Ishikawa (cell line): ENCODE results near the gene P2RX1.

Source experiments
- CEBPB ChIP-seq: IDR thresholded peaks from 2 replicates; pipeline ENCODE4 v1.6.1; 2012
- CREB1 ChIP-seq: IDR thresholded peaks from 2 replicates; pipeline ENCODE4 v1.6.1; 2012; ENCODE audit warnings: low read depth
- EGR1 ChIP-seq: IDR thresholded peaks from 2 replicates; pipeline ENCODE4 v1.6.1; 2012
- EP300 ChIP-seq: IDR thresholded peaks from 2 replicates; pipeline ENCODE4 v1.6.1; 2012; ENCODE audit warnings: borderline replicate concordance
- FOXM1 ChIP-seq: IDR thresholded peaks from 2 replicates; pipeline ENCODE4 v1.6.1; 2012; ENCODE audit warnings: low read depth, borderline replicate concordance
- MAX ChIP-seq: IDR thresholded peaks from 2 replicates; pipeline ENCODE4 v1.6.1; 2012
- NFIC ChIP-seq: IDR thresholded peaks from 2 replicates; pipeline ENCODE4 v1.6.1; 2012
- RAD21 ChIP-seq: IDR thresholded peaks from 2 replicates; pipeline ENCODE4 v1.6.1; 2012; ENCODE audit warnings: low read depth
- REST ChIP-seq: IDR thresholded peaks from 2 replicates; pipeline ENCODE4 v1.6.1; 2012; ENCODE audit warnings: low read depth, mild to moderate bottlenecking
- TAF1 ChIP-seq: IDR thresholded peaks from 2 replicates; pipeline ENCODE4 v1.6.1; 2012; ENCODE audit warnings: low read depth, mild to moderate bottlenecking
- TCF12 ChIP-seq: IDR thresholded peaks from 2 replicates; pipeline ENCODE4 v1.6.1; 2012; ENCODE audit warnings: low read depth
- TEAD4 ChIP-seq: IDR thresholded peaks from 2 replicates; pipeline ENCODE4 v1.6.1; 2012
- USF1 ChIP-seq: IDR thresholded peaks from 2 replicates; pipeline ENCODE4 v1.6.1; 2012
- YY1 ChIP-seq: IDR thresholded peaks from 2 replicates; pipeline ENCODE4 v1.6.1; 2012; ENCODE audit warnings: low read depth
- ZBTB7A ChIP-seq: IDR thresholded peaks from 2 replicates; pipeline ENCODE4 v1.6.1; 2012; ENCODE audit warnings: low read depth

Gene P2RX1

GRCh38 chr17:3887804-3888203 lies 28.5 kb downstream of the P2RX1 start:
- TF ChIP-seq MAX: no peak
- TF ChIP-seq TCF12: no peak
- TF ChIP-seq YY1: no peak
- TF ChIP-seq USF1: no peak
- TF ChIP-seq TAF1: no peak
- TF ChIP-seq NFIC: no peak
- TF ChIP-seq CEBPB: no peak

- no peak for TF ChIP-seq ZBTB7A
- no peak for TF ChIP-seq EGR1
- TF ChIP-seq YY1: no peak
- no peak for TF ChIP-seq RAD21
- TF ChIP-seq EP300: no peak
- TF ChIP-seq MAX: no peak
- no peak for TF ChIP-seq FOXM1
- no peak for TF ChIP-seq TCF12
- TF ChIP-seq TEAD4: no peak
- no peak for TF ChIP-seq NFIC
- no peak for TF ChIP-seq REST
- no peak for TF ChIP-seq TAF1
- no peak for TF ChIP-seq CREB1
- TF ChIP-seq USF1: no peak
- no peak for TF ChIP-seq CEBPB
Observed at GRCh38 chr17:3887394-3887793, 28.9 kb downstream of the P2RX1 start.

DNA sequence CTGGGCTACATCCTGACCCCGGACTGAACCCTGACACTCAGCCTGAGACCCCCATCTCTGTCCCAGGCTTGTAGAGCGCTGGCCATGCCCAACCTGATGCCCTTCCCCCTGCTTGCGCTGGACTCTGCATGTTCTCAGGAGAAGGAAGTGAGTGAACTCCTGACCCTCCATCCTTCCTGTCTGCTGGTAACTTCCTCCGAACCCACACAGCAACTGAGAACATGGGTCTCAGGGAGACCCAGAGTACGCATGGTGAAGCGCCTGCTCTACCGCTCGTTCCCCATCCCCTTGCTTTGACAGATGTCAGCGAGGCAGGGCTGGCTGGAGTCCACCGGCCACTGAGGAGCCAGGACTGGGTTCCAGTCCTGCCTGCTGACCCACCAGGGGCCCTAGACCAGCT lies 29.5 kb downstream of the P2RX1 start:
- TF ChIP-seq YY1 (no peak), USF1 (no peak), TCF12 (no peak), CREB1 (no peak), EP300 (no peak), CEBPB (no peak), EGR1 (no peak), RAD21 (no peak), REST (no peak), FOXM1 (no peak), NFIC (no peak), ZBTB7A (no peak), MAX (no peak), TEAD4 (no peak), TAF1 (no peak)

- TF ChIP-seq ZBTB7A (no peak), USF1 (no peak), FOXM1 (no peak)
Observed at GRCh38 chr17:3885970-3886369, 30.3 kb downstream of the P2RX1 start.

DNA sequence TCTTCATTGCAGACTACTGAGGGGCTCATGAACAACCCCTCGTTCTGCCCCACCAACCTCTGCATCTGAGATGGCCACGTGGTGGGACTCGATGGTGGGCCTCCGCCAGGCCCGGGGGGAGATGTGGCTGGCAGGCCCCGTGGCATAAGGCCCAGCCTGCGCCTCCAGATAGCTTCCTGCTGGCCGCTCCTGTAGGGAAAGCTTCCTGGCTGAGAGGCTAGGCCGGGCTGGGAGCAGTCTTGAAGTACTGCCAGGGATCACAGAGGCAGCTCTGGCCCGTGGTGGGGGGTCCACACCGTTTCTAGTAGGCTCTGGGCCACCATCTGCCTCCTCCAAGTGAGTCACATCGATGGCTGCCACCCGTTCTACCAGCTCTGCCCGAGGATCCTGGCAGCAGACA lies 31.0 kb downstream of the P2RX1 start:
- TF ChIP-seq TEAD4 (no peak), REST (no peak), ZBTB7A (no peak), FOXM1 (no peak), CEBPB (no peak), TAF1 (no peak), CREB1 (no peak), RAD21 (no peak), USF1 (no peak), EP300 (no peak), TCF12 (no peak), NFIC (no peak), YY1 (no peak), EGR1 (no peak)
